ENCODE data around the gene DCAF17.
A peak's percentile ranks its signal among the peaks of the same experiment; 100 is the strongest.

The DCAF17 gene

DNA sequence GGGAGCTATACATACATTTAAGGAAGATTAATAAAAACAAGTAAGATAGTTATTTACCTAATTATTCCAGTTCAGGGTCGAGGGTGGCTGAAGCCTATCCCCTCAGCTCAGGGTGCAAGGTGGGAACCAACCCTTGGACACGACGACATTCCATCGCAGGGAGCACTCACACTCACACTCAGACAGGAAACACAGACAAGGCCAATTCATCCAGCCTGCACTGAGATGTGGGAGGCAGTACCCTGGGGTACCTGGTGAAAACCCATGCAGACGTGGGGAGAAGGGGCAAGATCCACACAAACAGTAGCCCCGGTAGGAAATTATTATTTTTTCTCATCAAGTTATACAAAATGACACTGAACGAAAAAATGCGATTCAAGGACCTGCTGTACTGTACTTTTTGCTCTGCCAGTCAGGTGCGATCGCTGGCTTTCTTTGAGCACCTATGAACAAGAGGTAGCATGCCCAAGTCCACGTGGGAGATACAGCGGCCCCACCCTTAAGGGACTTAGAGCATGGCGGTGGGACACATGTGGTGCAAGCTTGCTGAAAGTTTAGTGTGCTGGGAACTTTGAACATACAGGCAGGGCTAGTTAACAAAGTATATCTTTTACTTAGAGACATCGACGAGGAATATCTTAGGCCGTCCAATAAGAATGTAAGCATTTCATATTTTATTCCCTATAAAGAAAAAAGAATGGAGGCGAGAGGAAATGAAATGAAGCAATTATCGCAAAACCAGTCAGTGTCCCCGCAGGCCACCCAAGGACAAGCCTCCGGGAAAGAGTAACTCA is 860 bp upstream of the DCAF17 start:
- in situ Hi-C loops (cut with MboI; ENCODE audit: low pct_unique_long_range_greater_than_20kb, low sequenced_read_pairs), result loop anchor here (25.0 kb wide), 1 partner anchor 471 kb away; no protein-coding TSS in a partner anchor

GRCh38 chr2:171433763-171434012 is 338 bp upstream of the DCAF17 start, which contains the start of gene METTL8:
Gene METTL8, minus strand, starts transcription at chr2:171433990. Its CDS starts 41,805 bp downstream, at chr2:171392185.
- no peak for DNase-seq
- in situ Hi-C loops (cut with MboI; ENCODE audit: low pct_unique_long_range_greater_than_20kb, low sequenced_read_pairs), result loop anchor here (25.0 kb wide), 1 partner anchor 471 kb away; no protein-coding TSS in a partner anchor

More for the DNA sequence above, 860 bp upstream of the DCAF17 start:
- peak; percentile 73 for DNase-seq

DNA sequence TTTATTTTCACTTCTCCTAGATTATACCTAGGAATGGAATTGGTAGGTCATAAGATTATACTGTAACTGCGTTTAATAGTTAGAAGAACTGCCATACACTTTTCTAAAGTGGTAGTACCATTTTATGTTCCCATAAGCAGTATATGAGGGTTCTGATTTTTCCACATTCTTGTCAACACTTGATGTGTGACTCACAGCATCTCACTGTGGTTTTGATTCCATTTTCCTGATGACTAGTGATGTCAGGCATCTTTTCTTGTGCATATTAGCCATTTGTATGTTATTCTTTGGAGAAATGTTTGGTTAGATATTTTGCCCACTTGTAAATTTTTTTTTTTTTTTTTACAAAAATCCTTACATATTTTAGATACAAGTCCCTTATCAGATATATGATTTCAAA is 2.3 kb downstream of the DCAF17 start:
- in situ Hi-C loops (cut with MboI; ENCODE audit: low pct_unique_long_range_greater_than_20kb, low sequenced_read_pairs), result loop anchor here (25.0 kb wide), 1 partner anchor 474 kb away; no protein-coding TSS in a partner anchor
- DNase-seq, result no peak

DNA sequence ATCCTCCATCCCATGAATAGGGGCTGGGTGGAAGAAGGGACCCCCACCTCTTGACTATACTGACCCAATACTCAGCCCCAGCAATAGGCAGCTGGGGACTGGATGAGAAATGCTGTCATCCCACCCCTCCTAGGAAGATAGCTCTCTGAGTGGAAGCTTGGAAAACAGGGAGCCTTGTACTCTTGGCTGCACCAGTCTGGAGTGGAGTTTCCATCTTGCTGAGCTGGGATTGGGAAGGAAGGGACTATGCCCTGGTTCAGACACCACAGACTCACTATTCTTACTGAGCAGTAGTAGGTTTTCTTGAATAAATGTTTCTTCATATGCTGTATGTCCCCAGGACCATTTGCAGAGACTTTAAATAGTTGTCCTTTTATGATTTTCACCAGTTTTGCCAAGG is 7.4 kb downstream of the DCAF17 start:
- DNase-seq, result no peak
- in situ Hi-C loops (cut with MboI; ENCODE audit: low pct_unique_long_range_greater_than_20kb, low sequenced_read_pairs), result loop anchor here (25.0 kb wide), 1 partner anchor 479 kb away; no protein-coding TSS in a partner anchor

DNA sequence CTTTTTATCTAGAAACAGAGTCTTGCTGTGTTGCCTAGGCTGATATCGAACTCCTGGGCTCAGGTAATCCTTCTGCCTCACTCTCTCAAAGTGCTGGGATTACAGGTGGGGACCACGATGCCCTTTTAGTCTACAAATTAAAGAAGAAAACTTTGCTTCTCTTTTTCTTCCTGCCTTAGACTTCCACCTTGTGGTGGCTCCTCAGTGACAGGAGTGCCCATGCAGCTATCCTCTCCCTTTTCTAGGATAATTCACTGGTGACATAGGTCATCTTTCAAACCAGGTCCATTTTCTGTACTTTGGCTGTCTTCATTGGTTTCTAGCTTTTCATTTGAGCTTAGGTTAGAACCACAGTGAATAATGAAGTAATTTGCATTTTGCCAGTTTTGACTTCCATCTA is 13.6 kb downstream of the DCAF17 start:
- in situ Hi-C loops (cut with MboI; ENCODE audit: low pct_unique_long_range_greater_than_20kb, low sequenced_read_pairs), result loop anchor here (25.0 kb wide), 1 partner anchor 485 kb away; no protein-coding TSS in a partner anchor
- DNase-seq, result peak; percentile 19

DNA sequence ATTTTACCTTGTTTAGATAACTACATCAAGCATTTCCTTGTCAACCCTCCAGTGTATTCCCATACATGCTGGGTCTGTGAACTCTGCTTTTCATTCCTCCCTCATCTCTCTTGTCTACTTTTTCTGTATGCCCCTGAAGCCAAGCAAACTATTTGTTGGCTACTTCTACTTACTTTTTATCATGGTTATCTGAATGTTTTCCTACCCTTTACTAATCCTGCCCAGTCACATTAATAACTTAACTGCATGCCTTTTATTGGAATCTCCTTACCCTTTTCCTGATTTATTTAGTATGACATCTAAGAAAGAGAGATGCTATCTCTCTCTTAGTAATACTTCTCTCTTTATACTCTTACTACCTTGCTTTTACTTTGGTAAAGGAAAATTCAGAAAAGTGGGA is 17.0 kb downstream of the DCAF17 start:
- in situ Hi-C loops (cut with MboI; ENCODE audit: low pct_unique_long_range_greater_than_20kb, low sequenced_read_pairs), result no loop called here
- no peak for DNase-seq

DNA sequence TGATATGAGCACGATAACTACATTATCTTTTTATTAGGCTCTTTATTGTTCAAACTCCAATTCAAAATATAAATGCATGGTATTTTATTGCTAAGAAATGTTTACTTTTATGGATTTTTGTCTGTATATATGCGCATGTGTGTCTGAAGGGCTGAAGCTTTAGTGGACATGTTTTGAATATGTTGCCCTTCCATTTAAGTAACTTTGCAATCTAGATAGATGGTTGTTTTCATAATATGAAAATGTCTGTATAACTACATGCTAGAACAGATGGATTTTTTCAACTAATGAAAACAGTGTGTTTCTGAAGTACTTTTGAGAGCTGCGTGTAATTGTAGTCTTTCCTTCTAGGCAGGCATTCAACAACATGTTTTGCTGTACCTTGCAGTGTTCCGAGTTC is 18.7 kb downstream of the DCAF17 start:
- no peak for DNase-seq
- in situ Hi-C loops (cut with MboI; ENCODE audit: low pct_unique_long_range_greater_than_20kb, low sequenced_read_pairs), result no loop called here

- in situ Hi-C loops (cut with MboI; ENCODE audit: low pct_unique_long_range_greater_than_20kb, low sequenced_read_pairs), result no loop called here
Observed at GRCh38 chr2:171459498-171459897, 25.5 kb downstream of the DCAF17 start.

GRCh38 chr2:171460537-171460936 is 26.5 kb downstream of the DCAF17 start:
- DNase-seq, result no peak
- in situ Hi-C loops (cut with MboI; ENCODE audit: low pct_unique_long_range_greater_than_20kb, low sequenced_read_pairs), result no loop called here

More at GRCh38 chr2:171459498-171459897, 25.5 kb downstream of the DCAF17 start:
- DNase-seq, result no peak

DNA sequence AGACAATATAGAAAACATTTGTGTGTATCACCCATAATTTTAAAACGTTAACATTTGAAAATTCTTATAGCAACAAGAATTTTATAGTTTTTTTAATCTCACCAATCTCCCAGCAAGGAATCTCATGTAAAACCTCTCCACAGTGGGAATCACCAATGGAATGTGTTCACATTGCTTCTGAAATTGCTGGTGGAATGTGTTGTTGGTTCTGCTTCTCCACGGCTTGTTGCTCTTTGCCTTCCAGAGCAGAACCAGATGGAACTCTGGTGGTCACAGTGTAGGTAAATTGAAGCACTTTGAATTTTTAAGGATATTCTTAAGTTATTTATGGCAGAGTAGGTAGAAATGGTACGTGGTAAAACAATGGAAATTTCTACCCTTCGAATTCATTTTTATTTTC is 35.1 kb downstream of the DCAF17 start:
- DNase-seq, result no peak

DNA sequence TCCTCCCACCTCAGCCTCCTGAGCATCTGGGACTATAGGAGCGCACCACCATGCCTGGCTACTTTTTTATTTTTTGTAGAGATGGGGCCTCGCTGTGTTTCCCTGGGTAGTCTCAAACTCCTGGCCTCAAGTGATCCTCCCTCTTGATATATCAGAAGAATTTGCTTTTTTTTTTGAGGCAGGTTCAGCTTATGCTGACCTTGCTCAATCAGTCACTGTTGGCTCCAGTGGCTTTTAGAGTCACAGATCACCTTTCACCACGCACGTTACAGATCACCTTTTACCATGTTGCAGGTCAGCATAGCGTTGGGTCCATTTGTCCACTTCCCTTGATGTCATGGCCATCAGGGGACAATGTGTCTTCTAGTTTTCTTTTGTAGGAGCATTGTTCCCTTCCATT is 36.1 kb downstream of the DCAF17 start:
- in situ Hi-C loops (cut with MboI; ENCODE audit: low pct_unique_long_range_greater_than_20kb, low sequenced_read_pairs), result no loop called here
- DNase-seq, result no peak

More for the DNA sequence above, 35.1 kb downstream of the DCAF17 start:
- in situ Hi-C loops (cut with MboI; ENCODE audit: low pct_unique_long_range_greater_than_20kb, low sequenced_read_pairs), result no loop called here

DNA sequence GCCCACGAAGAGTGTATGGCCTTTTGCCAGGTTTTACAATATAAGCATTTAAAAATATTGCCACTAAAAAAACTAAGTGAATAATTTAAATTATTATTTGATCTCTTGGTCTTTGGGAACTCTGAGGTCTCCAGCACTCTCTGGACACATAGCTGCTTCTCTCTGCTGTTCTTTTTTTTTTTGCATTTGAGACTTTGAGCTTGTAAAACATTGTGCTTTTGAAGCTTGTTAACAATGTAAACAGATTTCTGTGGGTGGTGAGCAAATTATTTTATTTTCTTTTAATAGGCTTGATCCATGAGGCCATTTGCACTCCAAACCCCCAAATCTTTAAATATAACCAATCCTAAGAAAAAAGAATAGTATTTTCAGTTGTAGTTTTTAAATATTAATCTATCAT is 42.0 kb downstream of the DCAF17 start:
- DNase-seq, result no peak
- in situ Hi-C loops (cut with MboI; ENCODE audit: low pct_unique_long_range_greater_than_20kb, low sequenced_read_pairs), result no loop called here

DNA sequence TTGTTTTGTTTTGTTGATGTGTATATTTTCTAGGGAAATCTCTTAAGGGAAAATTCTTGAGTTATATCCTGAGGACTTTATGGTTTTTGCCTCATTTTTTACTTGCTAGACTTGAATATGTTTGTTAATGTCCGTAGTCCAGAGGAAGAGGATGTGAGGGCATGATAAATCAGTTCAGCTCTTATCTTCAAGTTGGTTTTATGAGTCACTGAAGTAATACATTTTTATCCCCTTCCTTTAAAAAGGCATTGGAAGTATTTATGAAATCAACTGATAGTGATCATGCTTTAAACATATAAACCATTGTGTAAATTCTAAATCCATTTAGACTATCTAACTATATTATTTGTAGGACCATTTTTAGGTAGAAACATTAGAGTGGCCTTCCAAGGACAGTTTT is 44.3 kb downstream of the DCAF17 start:
- in situ Hi-C loops (cut with MboI; ENCODE audit: low pct_unique_long_range_greater_than_20kb, low sequenced_read_pairs), result no loop called here
- no peak for DNase-seq

DNA sequence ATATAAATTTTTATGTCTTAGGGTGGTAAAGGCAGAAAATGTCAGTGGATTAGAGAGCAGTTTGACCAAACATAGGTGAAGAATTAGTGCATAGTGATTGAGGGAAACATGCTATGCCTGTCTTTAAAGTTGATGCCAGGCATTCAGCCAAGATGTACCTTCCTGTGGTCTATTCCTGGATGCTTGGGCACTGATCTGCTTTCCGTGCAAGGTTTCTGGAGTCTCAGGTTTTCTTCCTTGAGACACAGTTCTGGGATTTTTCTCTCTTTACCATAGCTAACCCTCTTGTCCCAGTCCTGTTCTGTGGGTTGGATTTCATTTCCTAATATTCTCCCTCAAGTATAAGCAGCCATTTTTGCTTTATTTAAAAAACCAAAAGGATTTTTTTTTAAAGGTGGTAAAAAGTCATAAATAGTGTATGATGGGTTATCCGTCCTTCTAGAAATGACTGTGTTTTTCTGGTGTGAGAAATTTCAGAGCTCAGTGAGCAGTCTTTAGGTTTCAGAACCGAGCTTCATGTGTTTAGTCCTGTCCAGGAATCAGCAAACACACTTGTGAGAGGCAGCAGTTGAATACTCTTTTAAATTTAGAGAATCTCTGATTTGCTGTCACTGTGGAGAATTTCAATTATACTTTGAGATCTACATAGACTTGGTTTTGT is 45.3 kb downstream of the DCAF17 start:
- in situ Hi-C loops (cut with MboI; ENCODE audit: low pct_unique_long_range_greater_than_20kb, low sequenced_read_pairs), result no loop called here
- DNase-seq, result no peak

- in situ Hi-C loops (cut with MboI; ENCODE audit: low pct_unique_long_range_greater_than_20kb, low sequenced_read_pairs), result no loop called here
- no peak for DNase-seq
Observed at GRCh38 chr2:171480908-171481307, 46.9 kb downstream of the DCAF17 start.

DNA sequence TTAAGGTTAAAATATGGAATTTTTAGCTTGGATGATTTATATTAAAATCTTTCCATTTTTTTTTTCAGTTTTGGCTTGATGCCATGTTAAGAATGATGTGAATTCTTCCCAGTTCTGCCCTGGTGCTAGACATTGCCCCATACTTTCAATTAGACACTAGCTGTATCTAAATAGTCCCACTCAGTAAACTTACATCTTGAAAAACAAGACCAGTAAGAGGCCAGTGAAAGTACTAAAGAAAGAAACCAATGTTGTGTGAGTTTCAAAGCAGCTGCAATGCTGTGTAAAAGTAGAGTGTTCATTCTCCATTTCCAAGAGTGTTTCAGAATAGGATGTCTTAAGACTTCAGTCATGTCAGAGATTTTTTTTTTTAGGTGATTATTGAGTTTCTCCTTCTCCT is 48.3 kb downstream of the DCAF17 start:
- no peak for DNase-seq
- in situ Hi-C loops (cut with MboI; ENCODE audit: low pct_unique_long_range_greater_than_20kb, low sequenced_read_pairs), result no loop called here

DNA sequence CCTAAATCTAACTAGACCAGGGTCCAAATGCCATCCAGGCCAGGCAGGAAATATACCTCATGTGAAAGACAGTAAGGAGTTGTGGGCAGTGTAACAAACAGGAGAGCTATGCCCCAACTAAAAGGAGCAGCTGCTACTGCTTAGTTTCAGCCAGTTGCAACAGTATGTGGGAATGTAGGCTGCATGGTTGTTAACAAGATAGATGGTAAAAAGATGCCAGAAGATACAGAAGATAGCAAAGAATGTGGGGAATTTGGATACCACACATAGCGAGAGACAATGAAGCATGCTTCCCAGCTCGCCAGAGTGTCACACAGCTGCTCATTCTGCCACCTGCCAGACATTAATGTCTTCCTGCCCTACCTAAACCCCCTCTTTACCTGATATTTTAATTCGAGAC is 48.9 kb downstream of the DCAF17 start:
- in situ Hi-C loops (cut with MboI; ENCODE audit: low pct_unique_long_range_greater_than_20kb, low sequenced_read_pairs), result no loop called here
- DNase-seq, result no peak

DNA sequence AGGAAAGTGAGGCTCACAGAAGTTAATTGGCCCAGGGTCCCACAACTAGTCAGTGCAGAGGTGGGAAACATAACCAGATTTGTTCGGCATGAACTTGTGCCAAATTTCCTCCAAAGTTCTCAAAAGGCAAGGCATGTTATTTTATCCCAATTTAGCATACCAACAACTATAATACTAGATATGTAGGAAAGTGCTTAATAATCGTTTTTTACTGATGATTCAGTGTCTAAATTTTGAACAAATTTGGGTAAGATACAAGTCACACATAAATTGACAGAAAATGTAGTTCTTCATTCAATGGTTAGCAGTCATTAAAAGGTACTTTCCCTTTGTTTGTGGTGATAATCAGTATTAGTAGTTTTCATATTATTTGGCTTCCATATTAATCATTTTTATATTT is 49.8 kb downstream of the DCAF17 start:
- no peak for DNase-seq
- in situ Hi-C loops (cut with MboI; ENCODE audit: low pct_unique_long_range_greater_than_20kb, low sequenced_read_pairs), result no loop called here

DNA sequence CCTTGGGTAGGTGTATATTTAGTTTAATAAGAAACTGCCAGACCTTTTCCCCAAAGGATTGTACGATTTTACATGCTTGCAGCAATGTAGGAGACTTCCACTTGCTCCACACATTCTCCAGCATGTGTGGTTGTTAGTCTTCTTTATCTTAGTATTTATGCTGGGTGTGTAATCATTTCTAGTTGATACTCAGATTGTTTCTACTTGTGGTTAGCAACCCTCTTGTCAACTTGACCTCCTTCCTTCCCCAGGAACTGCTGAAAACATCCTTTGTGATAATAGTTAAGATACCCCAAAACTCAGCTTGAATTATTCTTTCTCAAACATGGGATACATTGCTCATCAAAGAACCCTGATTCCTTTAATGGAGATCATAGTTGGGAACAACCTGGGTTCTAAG is 51.1 kb downstream of the DCAF17 start:
- in situ Hi-C loops (cut with MboI; ENCODE audit: low pct_unique_long_range_greater_than_20kb, low sequenced_read_pairs), result no loop called here
- DNase-seq, result no peak

DNA sequence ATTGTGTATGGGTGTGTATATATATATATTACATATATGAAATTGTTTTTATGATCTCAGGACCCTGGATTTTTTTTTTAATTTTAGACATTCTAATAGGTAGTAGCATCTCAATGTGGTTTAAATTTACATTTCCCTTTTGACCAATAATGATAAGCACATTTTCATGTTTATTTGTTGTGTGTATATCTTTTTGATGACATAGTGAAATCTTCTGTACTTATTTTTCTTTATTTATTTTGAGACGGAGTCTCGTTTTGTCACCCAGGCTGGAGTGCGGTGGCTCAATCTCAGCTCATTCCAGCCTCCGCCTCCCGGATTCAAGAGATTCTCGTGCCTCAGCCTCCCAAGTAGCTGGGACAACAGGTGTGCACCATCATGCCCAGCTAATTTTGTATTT is 53.2 kb downstream of the DCAF17 start:
- DNase-seq, result no peak

More for the DNA sequence above, 53.2 kb downstream of the DCAF17 start:
- in situ Hi-C loops (cut with MboI; ENCODE audit: low pct_unique_long_range_greater_than_20kb, low sequenced_read_pairs), result no loop called here
